Loucy (cell line): ENCODE measurements around the gene LIN37.

Experiments
- H2AFZ ChIP-seq: fragments of 200-600 bp; sonication (generic); 2 replicates; pipeline ENCODE4 v1.6.0; 2016; ENCODE audit warnings: antibody characterized with exemption, mild to moderate bottlenecking, low read length, moderate library complexity
- H3F3A ChIP-seq: fragments of 200-600 bp; 2 replicates; pipeline ENCODE4 v1.6.0; 2016; ENCODE audit warnings: antibody characterized with exemption, low read depth, mild to moderate bottlenecking
- H3K27me3 ChIP-seq: fragments of 200-600 bp; sonication (generic); 2 replicates; pipeline ENCODE4 v1.6.1; 2014; ENCODE audit warnings: low read length, mild to moderate bottlenecking; ENCODE audit not compliant: insufficient read depth, poor library complexity, severe bottlenecking
- H3K36me3 ChIP-seq: fragments of 200-600 bp; sonication (generic); 2 replicates; pipeline ENCODE4 v1.6.1; 2016; ENCODE audit warnings: low read length; ENCODE audit not compliant: insufficient read depth
- H3K4me1 ChIP-seq: fragments of 200-600 bp; sonication (generic); 2 replicates; pipeline ENCODE4 v1.5.1; 2014; ENCODE audit warnings: low read length, mild to moderate bottlenecking; ENCODE audit not compliant: insufficient read depth, poor library complexity, severe bottlenecking
- H3K4me2 ChIP-seq: fragments of 200-600 bp; sonication (generic); 2 replicates; pipeline ENCODE4 v1.6.0; 2014; ENCODE audit warnings: antibody characterized with exemption, low read length, low read depth, mild to moderate bottlenecking; ENCODE audit not compliant: poor library complexity, severe bottlenecking
- H3K4me3 ChIP-seq: fragments of 200-600 bp; sonication (generic); 2 replicates; pipeline ENCODE4 v1.5.1; 2014; ENCODE audit warnings: low read length, mild to moderate bottlenecking, mixed read lengths; ENCODE audit not compliant: poor library complexity, severe bottlenecking
- H3K79me2 ChIP-seq: fragments of 200-600 bp; sonication (generic); 2 replicates; pipeline ENCODE4 v1.6.1; 2014; ENCODE audit warnings: low read length; ENCODE audit not compliant: insufficient read depth
- H3K9ac ChIP-seq: fragments of 200-600 bp; sonication (generic); 2 replicates; pipeline ENCODE4 v1.6.0; 2014; ENCODE audit warnings: mild to moderate bottlenecking, low read depth, low read length, moderate library complexity; ENCODE audit not compliant: poor library complexity, severe bottlenecking
- H3K9me2 ChIP-seq: fragments of 200-600 bp; sonication (generic); replicated peaks from 2 replicates; pipeline ENCODE4 v1.6.1; 2016; ENCODE audit warnings: low read depth, low read length, mixed read lengths
- H3K9me3 ChIP-seq: fragments of 200-600 bp; sonication (generic); 2 replicates; pipeline ENCODE4 v1.6.1; 2014; ENCODE audit warnings: mild to moderate bottlenecking, antibody characterized with exemption, low read length, low read depth; ENCODE audit not compliant: insufficient read depth
- H4K20me1 ChIP-seq: fragments of 200-600 bp; sonication (generic); 2 replicates; pipeline ENCODE4 v1.6.0; 2014; ENCODE audit warnings: antibody characterized with exemption, low read length, mild to moderate bottlenecking; ENCODE audit not compliant: insufficient read depth, poor library complexity, severe bottlenecking
- CTCF ChIP-seq: fragments of 200-600 bp; sonication (generic); conservative IDR thresholded peaks from 2 replicates; pipeline ENCODE4 v1.5.1; 2014; ENCODE audit warnings: mild to moderate bottlenecking, antibody characterized with exemption, low read length
- EZH2phosphoT487 ChIP-seq: fragments of 200-600 bp; IDR thresholded peaks from 2 replicates; pipeline ENCODE4 v1.6.1; 2018; ENCODE audit warnings: antibody characterized with exemption, mild to moderate bottlenecking, moderate library complexity, borderline replicate concordance

LIN37 gene

DNA sequence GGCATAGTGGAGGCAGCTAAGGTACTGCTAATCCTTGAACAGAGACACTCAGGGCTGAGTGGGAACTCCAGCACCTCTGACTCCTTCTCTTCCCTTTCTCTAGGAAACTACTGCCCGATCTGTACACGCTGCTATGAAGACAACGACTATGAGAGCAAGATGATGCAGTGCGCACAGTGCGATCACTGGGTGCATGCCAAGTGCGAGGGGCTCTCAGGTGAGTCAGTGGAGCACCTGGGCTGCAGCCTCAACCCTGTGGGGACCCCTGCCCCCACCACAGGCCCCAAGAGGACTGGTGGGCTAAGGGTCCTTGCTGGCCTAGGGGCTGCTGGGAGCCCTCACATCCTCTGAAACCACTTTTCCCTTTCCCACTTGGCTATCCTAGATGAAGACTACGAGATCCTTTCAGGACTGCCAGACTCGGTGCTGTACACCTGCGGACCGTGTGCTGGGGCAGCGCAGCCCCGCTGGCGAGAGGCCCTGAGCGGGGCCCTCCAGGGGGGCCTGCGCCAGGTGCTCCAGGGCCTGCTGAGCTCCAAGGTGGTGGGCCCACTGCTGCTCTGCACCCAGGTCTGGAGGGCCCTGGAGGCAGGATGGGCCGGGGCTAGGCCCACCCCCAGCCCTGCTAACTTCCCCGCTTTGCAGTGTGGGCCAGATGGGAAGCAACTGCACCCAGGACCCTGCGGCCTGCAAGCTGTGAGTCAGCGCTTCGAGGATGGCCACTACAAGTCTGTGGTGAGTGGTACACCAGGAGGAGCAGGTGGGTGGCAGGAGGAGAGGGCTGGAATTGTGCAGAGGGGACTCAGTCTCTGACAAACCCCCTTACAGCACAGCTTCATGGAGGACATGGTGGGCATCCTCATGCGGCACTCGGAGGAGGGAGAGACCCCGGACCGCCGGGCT is 21.1 kb upstream of the LIN37 start:
- Histone ChIP-seq H3K4me1 (no peaks in the 10 kb centered on the region), H3K9ac (no peak overlapping the region), H3F3A (no peaks in the 10 kb centered on the region), H3K4me2 (no peak overlapping the region), H3K9me3 (no peaks in the 10 kb centered on the region), H3K4me3 (no peak overlapping the region), H2AFZ (no peak overlapping the region), H3K27me3 (no peaks in the 10 kb centered on the region), H4K20me1 (peaks cover 6% of the 10 kb centered on the region), H3K9me2 (no peaks in the 10 kb centered on the region), H3K36me3 (peaks cover 86% of the 10 kb centered on the region; the same call in 1 of the 2 replicates), H3K79me2 (peaks cover 3% of the 10 kb centered on the region; the same call in 1 of the 2 replicates)
- TF ChIP-seq EZH2phosphoT487 = no peak
- TF ChIP-seq CTCF = no peak

- Histone ChIP-seq H3K4me1 (no peaks in the 10 kb centered on the region), H3K4me2 (no peak overlapping the region), H3F3A (no peaks in the 10 kb centered on the region), H3K9me2 (no peaks in the 10 kb centered on the region), H3K9me3 (no peaks in the 10 kb centered on the region), H4K20me1 (peaks cover under 1% of the 10 kb centered on the region), H3K27me3 (no peaks in the 10 kb centered on the region), H3K79me2 (no peaks in the 10 kb centered on the region), H3K36me3 (peaks cover 78% of the 10 kb centered on the region; the same call in 1 of the 2 replicates), H3K4me3 (no peak overlapping the region), H2AFZ (no peak overlapping the region), H3K9ac (no peak overlapping the region)
- no peak for TF ChIP-seq CTCF
- no peak for TF ChIP-seq EZH2phosphoT487
Observed at GRCh38 chr19:35727956-35728706, 20.2 kb upstream of the LIN37 start.

GRCh38 chr19:35729021-35729420 is 19.4 kb upstream of the LIN37 start:
- H3K9me3 ChIP-seq = no peaks in the 10 kb centered on the region
- no peaks in the 10 kb centered on the region for H3K79me2 ChIP-seq
- H3K9ac ChIP-seq = no peak overlapping the region
- H3F3A ChIP-seq = no peaks in the 10 kb centered on the region
- no peak for TF ChIP-seq EZH2phosphoT487
- TF ChIP-seq CTCF = no peak
- peaks cover 69% of the 10 kb centered on the region; the same call in 1 of the 2 replicates for H3K36me3 ChIP-seq
- no peaks in the 10 kb centered on the region for H3K4me1 ChIP-seq
- H2AFZ ChIP-seq = no peak overlapping the region
- H4K20me1 ChIP-seq = no peaks in the 10 kb centered on the region
- no peak overlapping the region for H3K4me2 ChIP-seq
- no peaks in the 10 kb centered on the region for H3K9me2 ChIP-seq
- H3K27me3 ChIP-seq = no peaks in the 10 kb centered on the region
- H3K4me3 ChIP-seq = no peak overlapping the region
